K562 (cell line): ENCODE measurements around the gene FZD4. TPM values are rescaled to one million over a fixed set of nuclear protein-coding genes. Genes with fewer than 3 reads are reported as not detected.

Experiments
- ATAC-seq: fragments of 200-7000 bp; cut with Tn5 transposase; 3 replicates; pipeline ENCODE4 v1.9.1; 2020; ENCODE audit warnings: moderate library complexity
- BruUV-seq: library from RNA; stranded (reverse); fragments of 400-500 nt; replicated peaks from 2 replicates; lab custom pipeline; 2021; lab: Mats Ljungman, UMichigan
- CTCF ChIA-PET: fragments of 300-600 bp; formaldehyde crosslinking; extraction: SDS; loops from one replicate; lab custom pipeline; 2021; ENCODE audit warnings: low intra/inter-chr PET ratio; lab: Yijun Ruan, JAX
- POLR2A ChIA-PET: fragments of 300-600, 350-650 bp; sonication (Branson Sonifier 250); formaldehyde crosslinking; extraction: SDS; loops from one replicate; lab custom pipeline; 2021; ENCODE audit warnings: antibody characterized with exemption, inconsistent platforms; lab: Yijun Ruan, JAX
- DNase-seq, 4 experiments: peaks; one replicate each; pipeline versions ENCODE4 v3.0.0 to v3.0.0-alpha.2; 2011 to 2018; ENCODE audit warnings: low spot score in 3 of 4, mixed read lengths in 3 of 4; ENCODE audit errors: extremely low read depth in 1 of 4
- FAIRE-seq: peaks from 2 replicates; lab custom pipeline; 2011; peaks lifted over from hg19 to GRCh38; lab: Jason Lieb, UNC
- H2AFZ ChIP-seq: 2 replicates; pipeline ENCODE4 v1.6.0; 2011; ENCODE audit warnings: low read depth, low read length, control low read depth, inconsistent platforms
- H3K27ac ChIP-seq: fragments of 200-600 bp; 3 replicates; pipeline ENCODE4 v1.8.0; 2011; ENCODE audit warnings: low read depth, mild to moderate bottlenecking, control low read depth, inconsistent platforms, low read length, moderate library complexity, mixed read lengths; ENCODE audit errors: extremely low read depth
- H3K27me3 ChIP-seq, 2 experiments: fragments of 300-600 bp in 1 of 2; 2 replicates in 1 of 2; 3 replicates in 1 of 2; pipeline versions ENCODE4 v1.6.0 to v1.8.0; 2011; ENCODE audit warnings: inconsistent platforms in 2 of 2, low read length in 2 of 2, mild to moderate bottlenecking in 1 of 2, mixed read lengths in 1 of 2, moderate library complexity in 1 of 2; ENCODE audit not compliant: control insufficient read depth in 2 of 2, insufficient read depth in 2 of 2
- H3K36me3 ChIP-seq: fragments of 300-600 bp; 3 replicates; pipeline ENCODE4 v1.8.0; 2011; ENCODE audit warnings: mild to moderate bottlenecking, low read length, inconsistent platforms; ENCODE audit not compliant: control insufficient read depth, insufficient read depth
- H3K4me1 ChIP-seq, 2 experiments: fragments of 200-600 bp in 1 of 2; replicated peaks in 1 of 2; 2 replicates in 1 of 2; 3 replicates in 1 of 2; pipeline versions ENCODE4 v1.5.1 to v1.8.0; 2011; ENCODE audit warnings: inconsistent platforms in 2 of 2, low read length in 2 of 2, mild to moderate bottlenecking in 1 of 2, mixed read lengths in 1 of 2, moderate library complexity in 1 of 2; ENCODE audit not compliant: control insufficient read depth in 2 of 2, insufficient read depth in 2 of 2
- H3K4me2 ChIP-seq: 2 replicates; pipeline ENCODE4 v1.6.1; 2011; ENCODE audit warnings: low read length, control low read depth, inconsistent platforms, mixed read lengths; ENCODE audit not compliant: insufficient read depth
- H3K4me3 ChIP-seq: fragments of 200-600 bp; sonication (generic), shearing (Covaris generic); 2 replicates; pipeline ENCODE4 v1.5.1; 2016; ENCODE audit warnings: control low read depth, inconsistent platforms
- H3K79me2 ChIP-seq: fragments of 200-600 bp; 3 replicates; pipeline ENCODE4 v1.8.0; 2011; ENCODE audit warnings: low read length, inconsistent platforms; ENCODE audit not compliant: control insufficient read depth, insufficient read depth
- H3K9ac ChIP-seq, 2 experiments: 2 replicates each; pipeline versions ENCODE4 v1.6.0 to v1.6.1; 2011; ENCODE audit warnings: low read depth in 2 of 2, low read length in 2 of 2, control low read depth in 1 of 2, inconsistent platforms in 1 of 2, mild to moderate bottlenecking in 1 of 2, mixed read lengths in 1 of 2; ENCODE audit not compliant: insufficient read depth in 1 of 2
- H3K9me1 ChIP-seq: one replicate; pipeline ENCODE4 v1.6.0; 2011; ENCODE audit warnings: inconsistent platforms, mild to moderate bottlenecking, low read length, moderate library complexity; ENCODE audit not compliant: control insufficient read depth, insufficient read depth
- H3K9me3 ChIP-seq: replicated peaks from 2 replicates; pipeline ENCODE4 v1.5.1; 2011; ENCODE audit warnings: low read depth, low read length, inconsistent platforms; ENCODE audit not compliant: control insufficient read depth, insufficient read depth
- H4K20me1 ChIP-seq: replicated peaks from 2 replicates; pipeline ENCODE4 v1.6.1; 2011; ENCODE audit warnings: low read length, inconsistent platforms, mixed read lengths; ENCODE audit not compliant: control insufficient read depth, insufficient read depth
- BMI1 ChIP-seq: fragments of 150-350 bp; IDR thresholded peaks from 2 replicates; pipeline ENCODE4 v1.6.1; 2014; ENCODE audit warnings: low read length
- C11orf30 ChIP-seq: fragments of 450-650 bp; IDR thresholded peaks from 2 replicates; pipeline ENCODE4 v1.6.1; 2016; ENCODE audit warnings: low read depth, mild to moderate bottlenecking
- GTF2E2 ChIP-seq: fragments of 200-800 bp; sonication (Bioruptor generic); IDR thresholded peaks from 2 replicates; pipeline ENCODE4 v1.6.1; 2016; ENCODE audit warnings: missing genetic modification characterization, missing compliant biosample characterization
- HIVEP1 ChIP-seq: fragments of 250-450 bp; sonication (Bioruptor Pico); IDR thresholded peaks from 2 replicates; pipeline ENCODE4 v1.4.0; 2020; ENCODE audit warnings: mild to moderate bottlenecking
- IRF2 ChIP-seq: sonication (generic); formaldehyde crosslinking; IDR thresholded peaks from 2 replicates; pipeline ENCODE4 v1.8.1; 2022; ENCODE audit warnings: mild to moderate bottlenecking, missing genetic modification reagents
- NCOA1 ChIP-seq: fragments of 450-650 bp; IDR thresholded peaks from 2 replicates; pipeline ENCODE4 v1.6.1; 2016; ENCODE audit warnings: low read depth
- NONO ChIP-seq, 2 experiments: fragments of 200-400 bp in 1 of 2; fragments of 450-650 bp in 1 of 2; formaldehyde crosslinking in 1 of 2; IDR thresholded peaks; 2 replicates each; pipeline ENCODE4 v1.6.1; 2017; ENCODE audit warnings: low read depth in 2 of 2, mild to moderate bottlenecking in 2 of 2, moderate library complexity in 2 of 2, low read length in 1 of 2
- TCF7 ChIP-seq: sonication (generic); IDR thresholded peaks from 2 replicates; pipeline ENCODE4 v1.6.1; 2016; ENCODE audit warnings: antibody characterized with exemption, borderline replicate concordance
- ZNF551 ChIP-seq: fragments of 250-450 bp; sonication (Bioruptor Pico); IDR thresholded peaks from 2 replicates; pipeline ENCODE4 v1.5.0; 2021; ENCODE audit warnings: mild to moderate bottlenecking, moderate library complexity
- ZNF584 ChIP-seq: fragments of 200-800 bp; sonication (Bioruptor generic); IDR thresholded peaks from 2 replicates; pipeline ENCODE4 v1.6.1; 2016; ENCODE audit warnings: low read depth, mild to moderate bottlenecking, missing genetic modification characterization, missing compliant biosample characterization
- WGBS: fragments of 100-300 bp; shearing (Covaris generic); methylation state at CpG from one replicate; pipeline ENCODE4 v1.1.6; 2016; ENCODE audit warnings: low coverage, mixed read lengths; ENCODE audit not compliant: insufficient coverage; ENCODE audit errors: missing lambda C conversion rate; 5-methylcytosine and 5-hydroxymethylcytosine counted together
- in situ Hi-C: fragments of 300-500 bp; cut with MboI; formaldehyde crosslinking; loops from 4 replicates; pipeline ENCODE4 v1.15.0; 2018; ENCODE audit warnings: inconsistent platforms, mixed read lengths
- intact Hi-C: fragments of 100-400 bp; cut with micrococcal nuclease; formaldehyde crosslinking; loops from 2 replicates; pipeline ENCODE4 v1.14.2; 2022
- polyA plus RNA-seq, 8 experiments: library from polyadenylated mRNA; depleted of rRNA in 4 of 8; stranded (reverse) in 5 of 8; unstranded in 3 of 8; fragments of >200 nt; fragmentation: Nextera tagmentation in 2 of 8; fragmentation: Illumina TruSeq in 1 of 8; extraction: Ambion mirVana in 2 of 8; extraction: Trizol in 1 of 8; gene quantifications; 2 replicates each; pipeline versions ENCODE4 v1.2.1 to v1.2.3, GENCODE V29; 2011 to 2014; ENCODE audit warnings: inconsistent platforms in 1 of 8, missing spikeins in 1 of 8
- total RNA-seq, 7 experiments: library from RNA; depleted of rRNA in 6 of 7; stranded (reverse); fragments of >200 nt in 6 of 7; fragmentation: Illumina TruSeq in 2 of 7; extraction: Trizol in 2 of 7; gene quantifications; 2 replicates each; pipeline versions ENCODE4 v1.2.1 to v1.2.3, GENCODE V29; 2011 to 2021; ENCODE audit warnings: low replicate concordance in 1 of 7
- TF ChIP-seq, protein P1 (sequence below): fragments of 450-650 bp; IDR thresholded peaks from 2 replicates; pipeline ENCODE4 v1.6.1; 2014; ENCODE audit warnings: low read depth, mild to moderate bottlenecking, moderate library complexity, borderline replicate concordance
- TF ChIP-seq, protein P2 (sequence below): fragments of 250-450 bp; sonication (Bioruptor Pico); IDR thresholded peaks from 2 replicates; pipeline ENCODE4 v1.8.0; 2022; ENCODE audit warnings: inconsistent platforms, mild to moderate bottlenecking, moderate library complexity, borderline replicate concordance
- TF ChIP-seq, protein P3 (sequence below): sonication (generic); formaldehyde crosslinking; IDR thresholded peaks from 2 replicates; pipeline ENCODE4 v1.8.0; 2022; ENCODE audit warnings: mild to moderate bottlenecking, missing genetic modification reagents, borderline replicate concordance

Gene FZD4
- total and polyA plus RNA-seq, 9 of the 15 experiments (the other 6 are each of a cell fraction or from before 2014, with no cell fraction given) = 1.2 to 7.9 (median 5.8) TPM

DNA sequence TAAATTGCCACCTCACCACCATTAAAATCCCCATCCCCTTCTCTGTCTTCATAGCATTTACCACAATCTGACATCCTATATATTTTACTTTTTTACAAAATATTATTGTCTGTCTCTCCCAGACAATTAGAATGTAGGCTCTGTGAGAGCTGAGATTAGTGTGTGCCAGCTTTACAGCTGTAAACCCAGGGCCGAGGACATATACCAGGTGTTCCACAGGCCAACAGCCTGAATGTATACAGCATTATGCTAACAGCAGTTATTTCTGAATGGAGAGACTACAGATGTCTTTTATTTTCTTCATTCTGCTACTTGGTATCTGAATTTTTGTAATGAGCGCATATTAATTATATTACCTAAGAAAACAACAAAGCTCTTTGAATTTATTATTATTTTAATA, 36.7 kb downstream of the FZD4 start:
- CTCF ChIA-PET = interaction anchor here (1.4 to 2.2 kb wide), 2 partner anchors 49 to 462 kb away, joined by 6 to 18 read pairs; no protein-coding TSS in a partner anchor
- TF ChIP-seq ZNF551 (no peak), TCF7 (no peak), GTF2E2 (no peak), NCOA1 (no peak), BMI1 (no peak), C11orf30 (no peak), HIVEP1 (CRISPR knock-in tag) (no peak), ZNF584 (CRISPR knock-in tag) (no peak), NONO (IDR thresholded peaks at IDR 0.05; ENCODE audit: low read depth in 2 of 2, low read length in 1 of 2) (no peak), IRF2 (no peak)
- TF ChIP-seq, protein P1, sequence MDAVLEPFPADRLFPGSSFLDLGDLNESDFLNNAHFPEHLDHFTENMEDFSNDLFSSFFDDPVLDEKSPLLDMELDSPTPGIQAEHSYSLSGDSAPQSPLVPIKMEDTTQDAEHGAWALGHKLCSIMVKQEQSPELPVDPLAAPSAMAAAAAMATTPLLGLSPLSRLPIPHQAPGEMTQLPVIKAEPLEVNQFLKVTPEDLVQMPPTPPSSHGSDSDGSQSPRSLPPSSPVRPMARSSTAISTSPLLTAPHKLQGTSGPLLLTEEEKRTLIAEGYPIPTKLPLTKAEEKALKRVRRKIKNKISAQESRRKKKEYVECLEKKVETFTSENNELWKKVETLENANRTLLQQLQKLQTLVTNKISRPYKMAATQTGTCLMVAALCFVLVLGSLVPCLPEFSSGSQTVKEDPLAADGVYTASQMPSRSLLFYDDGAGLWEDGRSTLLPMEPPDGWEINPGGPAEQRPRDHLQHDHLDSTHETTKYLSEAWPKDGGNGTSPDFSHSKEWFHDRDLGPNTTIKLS = no peak
- TF ChIP-seq, protein P2, sequence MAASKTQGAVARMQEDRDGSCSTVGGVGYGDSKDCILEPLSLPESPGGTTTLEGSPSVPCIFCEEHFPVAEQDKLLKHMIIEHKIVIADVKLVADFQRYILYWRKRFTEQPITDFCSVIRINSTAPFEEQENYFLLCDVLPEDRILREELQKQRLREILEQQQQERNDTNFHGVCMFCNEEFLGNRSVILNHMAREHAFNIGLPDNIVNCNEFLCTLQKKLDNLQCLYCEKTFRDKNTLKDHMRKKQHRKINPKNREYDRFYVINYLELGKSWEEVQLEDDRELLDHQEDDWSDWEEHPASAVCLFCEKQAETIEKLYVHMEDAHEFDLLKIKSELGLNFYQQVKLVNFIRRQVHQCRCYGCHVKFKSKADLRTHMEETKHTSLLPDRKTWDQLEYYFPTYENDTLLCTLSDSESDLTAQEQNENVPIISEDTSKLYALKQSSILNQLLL = no peak
- TF ChIP-seq, protein P3, sequence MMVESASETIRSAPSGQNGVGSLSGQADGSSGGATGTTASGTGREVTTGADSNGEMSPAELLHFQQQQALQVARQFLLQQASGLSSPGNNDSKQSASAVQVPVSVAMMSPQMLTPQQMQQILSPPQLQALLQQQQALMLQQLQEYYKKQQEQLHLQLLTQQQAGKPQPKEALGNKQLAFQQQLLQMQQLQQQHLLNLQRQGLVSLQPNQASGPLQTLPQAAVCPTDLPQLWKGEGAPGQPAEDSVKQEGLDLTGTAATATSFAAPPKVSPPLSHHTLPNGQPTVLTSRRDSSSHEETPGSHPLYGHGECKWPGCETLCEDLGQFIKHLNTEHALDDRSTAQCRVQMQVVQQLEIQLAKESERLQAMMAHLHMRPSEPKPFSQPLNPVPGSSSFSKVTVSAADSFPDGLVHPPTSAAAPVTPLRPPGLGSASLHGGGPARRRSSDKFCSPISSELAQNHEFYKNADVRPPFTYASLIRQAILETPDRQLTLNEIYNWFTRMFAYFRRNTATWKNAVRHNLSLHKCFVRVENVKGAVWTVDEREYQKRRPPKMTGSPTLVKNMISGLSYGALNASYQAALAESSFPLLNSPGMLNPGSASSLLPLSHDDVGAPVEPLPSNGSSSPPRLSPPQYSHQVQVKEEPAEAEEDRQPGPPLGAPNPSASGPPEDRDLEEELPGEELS (CRISPR knock-in tag) = no peak
- WGBS = 55% methylated on average over 2 of the region's 2 CpGs
- no peak for ATAC-seq
- no peaks in the 10 kb centered on the region; a peak in 1 of 5 replicates for H3K4me1 ChIP-seq
- H3K36me3 ChIP-seq = no peaks in the 10 kb centered on the region
- H3K27ac ChIP-seq = no peak overlapping the region
- H3K4me3 ChIP-seq = no peak overlapping the region
- no TSS peak for BruUV-seq
- in situ Hi-C loops (no loop called here), intact Hi-C loops (loop anchor here (10.0 kb wide), 1 partner anchor 314 kb away; no protein-coding TSS in a partner anchor)
- H3K9me3 ChIP-seq = no peaks in the 10 kb centered on the region
- H3K27me3 ChIP-seq = no peaks in the 10 kb centered on the region
- DNase-seq = no peak
- no peak overlapping the region for H2AFZ ChIP-seq
- no peak for FAIRE-seq
- H3K79me2 ChIP-seq = no peaks in the 10 kb centered on the region
- H3K9ac ChIP-seq = no peak overlapping the region
- no peaks in the 10 kb centered on the region for H4K20me1 ChIP-seq
- POLR2A ChIA-PET = no interaction called here
- no peak overlapping the region for H3K4me2 ChIP-seq
- H3K9me1 ChIP-seq = no peaks in the 10 kb centered on the region
